ENCODE measurements around the gene BCL11B.
A peak's percentile ranks its signal among the peaks of the same experiment; 100 is the strongest.

BCL11B gene

DNA sequence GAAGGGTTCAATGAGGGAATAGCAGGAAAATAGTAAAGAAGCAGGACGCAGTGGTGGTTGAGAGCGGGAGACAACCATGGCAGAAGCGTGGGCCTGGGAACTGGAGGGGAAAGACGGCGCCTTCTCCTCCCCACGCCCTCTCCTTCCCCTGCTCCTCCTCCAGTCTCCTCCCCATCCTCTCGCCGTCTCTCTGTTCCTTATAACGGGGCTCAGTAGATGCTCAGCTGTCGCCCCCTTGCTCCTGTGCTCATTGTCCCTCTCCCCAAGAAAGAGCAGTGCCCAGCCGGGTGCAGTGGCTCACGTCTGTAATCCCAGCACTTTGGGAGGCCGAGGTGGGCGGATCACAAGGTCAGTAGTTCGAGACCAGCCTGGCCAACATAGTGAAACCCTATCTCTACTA, 142.0 kb downstream of the BCL11B start:
- DNase-seq: no peak

DNA sequence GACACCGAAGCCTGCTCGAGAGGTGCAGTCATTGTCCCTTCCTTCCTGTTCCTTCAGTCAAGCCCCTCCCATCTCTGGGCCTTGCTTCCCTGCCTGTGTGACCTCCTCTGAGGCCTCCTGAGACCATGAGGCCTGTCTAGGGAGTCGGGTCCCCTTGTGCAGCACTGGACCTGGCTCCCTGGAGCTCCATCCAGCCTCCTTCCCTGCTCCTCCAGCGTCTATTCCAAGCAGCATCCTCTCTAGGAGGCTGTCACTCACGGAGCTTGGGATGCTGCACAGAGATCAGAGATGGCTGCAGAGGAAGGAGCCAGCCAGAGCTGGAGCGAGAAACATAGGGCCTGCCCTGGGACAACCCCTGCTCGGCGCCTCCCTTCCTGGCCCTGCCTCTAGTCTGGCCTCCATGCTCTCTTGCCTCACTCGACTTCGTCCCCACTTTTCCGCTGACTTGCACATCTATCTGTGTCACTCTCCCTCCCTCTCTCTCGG, 142.7 kb downstream of the BCL11B start:
- no peak for DNase-seq

DNA sequence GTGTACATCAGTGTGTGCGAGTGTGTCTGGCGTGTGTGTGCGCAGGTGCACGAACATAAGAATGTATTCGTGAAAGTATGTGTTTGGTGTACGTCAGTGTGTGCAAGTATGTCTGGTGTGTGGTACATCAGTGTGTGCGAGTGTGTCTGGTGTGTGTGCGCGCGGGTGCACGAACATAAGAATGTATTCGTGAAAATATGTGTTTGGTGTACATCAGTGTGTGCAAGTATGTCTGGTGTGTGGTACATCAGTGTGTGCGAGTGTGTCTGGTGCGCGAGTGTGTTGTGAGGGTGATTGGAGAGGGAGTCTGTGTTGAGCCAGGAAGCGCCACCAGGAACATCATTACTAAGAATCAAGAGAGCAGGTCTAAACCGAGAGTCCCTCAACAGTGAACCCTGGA, 143.8 kb downstream of the BCL11B start:
- no peak for DNase-seq

DNA sequence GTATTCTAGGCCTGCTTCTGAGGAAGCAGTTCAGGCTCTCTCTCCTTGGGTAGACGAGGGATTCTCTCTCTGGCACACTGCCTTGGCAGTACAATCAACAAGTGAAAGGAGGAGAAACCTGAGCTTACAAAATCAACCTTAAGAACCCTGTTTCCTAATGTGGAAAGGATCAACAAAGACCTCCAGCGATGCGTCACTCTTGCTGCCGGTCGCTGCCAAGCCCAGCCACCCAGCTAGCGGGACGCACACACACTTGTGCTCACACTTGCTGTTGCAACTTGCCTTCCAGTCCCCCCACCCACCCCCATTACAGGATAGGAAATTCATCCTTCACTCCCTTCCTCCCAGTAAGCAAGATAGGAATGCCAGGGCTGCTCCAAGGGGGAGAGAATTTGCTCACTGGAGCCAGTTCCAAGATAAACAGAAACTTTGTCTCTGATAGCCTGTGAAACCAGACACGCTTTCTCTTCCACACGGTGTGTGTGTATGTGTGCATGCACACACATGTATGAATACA, 144.3 kb downstream of the BCL11B start:
- no peak for DNase-seq

DNA sequence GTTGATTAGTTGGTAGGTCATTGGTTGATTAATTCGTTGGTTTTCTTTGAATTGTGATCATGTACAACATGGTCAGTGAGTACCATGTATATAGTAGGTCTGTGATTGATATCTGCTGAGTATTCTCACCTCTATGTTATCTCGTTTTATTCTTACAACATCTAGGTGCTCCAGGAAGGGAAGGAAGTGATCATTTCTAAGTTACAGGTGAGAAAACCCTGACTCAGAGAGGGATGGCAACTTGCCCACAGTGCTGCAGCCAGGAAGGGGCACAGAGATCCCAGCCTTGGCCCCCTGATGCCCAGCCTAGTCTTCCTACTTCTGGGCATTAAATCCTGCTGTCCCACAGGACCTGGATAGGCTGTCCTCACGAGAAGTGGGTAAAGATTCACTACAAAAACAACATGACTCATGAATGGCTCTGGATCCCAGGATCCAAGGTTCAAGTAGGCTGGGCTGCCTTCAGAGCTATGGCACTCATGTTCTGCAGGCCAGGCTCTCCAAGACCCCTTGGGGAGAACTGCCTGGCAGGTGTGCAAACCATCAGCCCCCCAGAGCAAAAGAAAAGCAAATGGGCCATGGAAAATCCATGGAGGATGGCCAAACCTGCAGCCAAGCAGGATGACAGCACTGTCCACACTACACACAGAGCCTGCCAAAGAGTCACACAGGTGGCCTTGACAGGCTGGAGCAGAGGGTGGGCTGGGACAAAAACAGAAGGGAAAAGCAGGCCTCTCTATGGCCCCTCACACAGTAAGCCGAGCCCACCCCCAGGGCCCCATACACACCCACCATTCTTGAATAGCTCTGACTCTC, 146.2 kb downstream of the BCL11B start:
- no peak for DNase-seq

DNA sequence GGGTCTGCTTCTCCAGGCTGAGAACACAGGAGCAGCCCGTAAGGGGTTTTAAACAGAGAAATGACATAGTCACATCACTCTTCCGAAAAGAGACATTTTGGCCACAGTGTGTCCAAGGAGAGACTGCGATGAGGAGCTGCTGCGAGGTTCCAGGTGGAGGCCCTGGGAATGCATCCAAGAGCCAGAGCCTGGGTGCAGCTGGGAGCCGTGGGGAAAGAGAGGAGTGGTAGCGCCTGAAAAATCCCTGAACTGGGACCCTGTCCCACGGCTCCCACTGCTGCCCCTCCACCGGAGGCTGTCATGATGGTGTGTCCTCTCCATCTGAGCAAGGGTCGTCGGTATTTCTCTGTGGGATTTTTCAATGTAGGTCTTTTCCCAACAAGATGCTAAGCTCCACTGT, 146.9 kb downstream of the BCL11B start:
- no peak for DNase-seq

DNA sequence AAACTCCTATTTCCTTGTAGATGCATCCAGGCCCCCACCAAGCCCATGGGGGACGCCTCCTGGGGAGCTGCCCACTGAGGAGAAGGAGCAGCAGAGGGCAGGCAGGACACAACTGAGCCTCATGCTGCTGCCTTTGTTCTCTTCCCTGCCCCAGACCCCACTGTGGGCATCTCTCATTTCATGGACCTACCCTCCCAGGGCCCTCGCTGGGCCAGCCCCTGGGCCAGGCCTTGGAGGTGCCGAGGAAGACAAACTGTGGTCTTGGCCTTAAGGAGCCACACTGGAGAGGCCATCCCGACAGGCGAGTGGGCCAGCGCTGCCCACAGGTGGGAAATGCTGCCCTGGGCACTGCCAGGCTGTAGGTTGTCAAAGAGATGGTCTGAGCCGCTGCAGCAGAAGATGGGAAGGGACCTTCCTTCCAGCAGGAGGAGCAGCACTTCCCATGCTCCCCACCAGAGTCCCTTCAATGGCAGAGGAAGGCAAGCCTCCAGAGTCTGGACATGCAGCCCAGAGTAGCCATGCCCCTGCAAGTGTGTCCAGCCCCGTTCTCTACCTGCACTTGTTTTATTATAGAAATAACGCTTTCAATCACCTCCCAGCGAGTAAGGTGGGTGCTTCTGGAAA, 147.4 kb downstream of the BCL11B start:
- DNase-seq: peak in 1 of 2 experiments; percentile 16

DNA sequence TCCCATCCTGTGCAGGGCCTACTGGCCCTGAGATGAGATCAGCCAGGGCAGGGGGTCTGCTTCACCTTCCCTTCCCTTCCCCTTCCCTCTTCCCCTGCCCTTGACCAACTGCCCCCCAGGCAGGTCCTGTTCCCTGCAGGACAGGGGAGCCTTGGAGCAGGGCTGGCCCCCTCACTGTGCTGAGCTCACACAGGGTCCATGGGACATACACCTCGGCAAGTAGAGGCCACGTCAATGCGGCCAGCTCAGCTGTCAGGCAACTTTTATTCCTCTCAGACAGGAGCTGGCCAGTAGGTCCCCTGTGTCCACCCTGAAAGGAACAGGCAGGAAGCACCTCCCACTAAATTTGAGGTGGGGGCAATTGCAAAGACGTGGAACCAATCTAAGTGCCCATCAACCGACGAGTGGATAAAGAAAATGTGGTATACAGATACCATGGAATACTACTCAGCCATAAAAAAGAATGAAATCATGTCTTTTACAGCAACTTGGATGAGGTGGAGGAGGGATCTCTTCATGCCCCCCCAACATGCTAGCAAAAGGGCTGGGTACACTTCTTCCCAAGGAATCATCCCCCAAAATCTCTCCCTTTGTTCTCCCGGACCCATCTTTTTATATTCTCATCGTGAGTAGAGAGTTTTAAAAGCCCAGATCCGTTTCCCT, 148.7 kb downstream of the BCL11B start:
- DNase-seq: no peak

DNA sequence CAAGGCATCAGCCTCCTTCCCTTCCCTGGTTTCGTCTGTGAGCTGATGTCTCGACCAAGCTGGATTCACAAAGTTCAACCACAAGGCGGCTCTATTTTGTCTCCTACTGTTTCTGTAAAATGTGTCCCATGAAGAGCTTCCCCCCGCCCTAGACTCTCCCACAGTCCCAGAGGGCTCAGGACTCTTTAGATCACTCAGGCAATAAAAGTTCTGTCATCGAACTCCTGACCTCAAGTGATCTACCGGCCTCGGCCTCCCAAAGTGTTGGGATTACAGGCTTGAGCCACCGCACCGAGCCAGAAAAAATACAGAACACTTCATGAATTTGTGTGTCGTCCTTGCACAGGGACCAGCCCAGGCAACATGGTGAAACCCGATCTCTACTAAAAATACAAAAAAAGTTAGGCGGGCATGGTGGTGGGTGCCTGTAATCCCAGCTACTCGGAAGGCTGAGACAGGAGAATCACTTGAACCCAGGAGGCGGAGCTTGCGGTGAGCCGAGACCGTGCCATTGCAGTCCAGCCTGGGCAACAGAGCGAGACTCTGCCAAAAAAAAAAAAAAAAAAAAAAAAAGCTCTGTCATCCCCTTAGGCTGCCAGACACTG, 149.4 kb downstream of the BCL11B start:
- no peak for DNase-seq

DNA sequence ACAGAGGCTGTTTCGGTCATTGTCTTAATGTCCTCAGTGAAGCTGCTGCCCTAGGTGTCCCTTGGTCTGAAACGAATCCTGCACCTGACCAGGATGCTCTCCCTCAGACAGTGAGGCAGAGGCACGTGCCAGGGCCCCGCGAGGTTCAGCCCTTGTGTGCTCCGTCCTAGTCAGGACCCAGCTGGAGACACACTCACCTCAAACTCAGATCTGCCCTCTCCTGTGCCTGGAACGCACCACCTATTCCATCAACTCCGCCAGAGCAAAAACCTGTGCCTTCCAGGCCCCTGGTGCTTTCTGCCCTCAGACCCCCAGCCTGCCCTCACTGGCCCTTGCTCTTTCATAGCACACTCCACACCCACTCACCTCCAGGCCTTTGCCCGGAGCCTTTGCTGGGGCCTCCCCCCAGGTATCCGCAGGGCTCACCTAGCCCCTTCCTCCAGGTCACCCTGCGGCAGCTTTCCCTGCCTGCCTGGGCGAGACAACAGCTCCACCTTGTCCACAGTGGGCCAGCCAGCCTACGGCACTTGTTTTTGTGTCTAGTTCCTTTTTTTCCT, 150.6 kb downstream of the BCL11B start:
- no peak for DNase-seq

DNA sequence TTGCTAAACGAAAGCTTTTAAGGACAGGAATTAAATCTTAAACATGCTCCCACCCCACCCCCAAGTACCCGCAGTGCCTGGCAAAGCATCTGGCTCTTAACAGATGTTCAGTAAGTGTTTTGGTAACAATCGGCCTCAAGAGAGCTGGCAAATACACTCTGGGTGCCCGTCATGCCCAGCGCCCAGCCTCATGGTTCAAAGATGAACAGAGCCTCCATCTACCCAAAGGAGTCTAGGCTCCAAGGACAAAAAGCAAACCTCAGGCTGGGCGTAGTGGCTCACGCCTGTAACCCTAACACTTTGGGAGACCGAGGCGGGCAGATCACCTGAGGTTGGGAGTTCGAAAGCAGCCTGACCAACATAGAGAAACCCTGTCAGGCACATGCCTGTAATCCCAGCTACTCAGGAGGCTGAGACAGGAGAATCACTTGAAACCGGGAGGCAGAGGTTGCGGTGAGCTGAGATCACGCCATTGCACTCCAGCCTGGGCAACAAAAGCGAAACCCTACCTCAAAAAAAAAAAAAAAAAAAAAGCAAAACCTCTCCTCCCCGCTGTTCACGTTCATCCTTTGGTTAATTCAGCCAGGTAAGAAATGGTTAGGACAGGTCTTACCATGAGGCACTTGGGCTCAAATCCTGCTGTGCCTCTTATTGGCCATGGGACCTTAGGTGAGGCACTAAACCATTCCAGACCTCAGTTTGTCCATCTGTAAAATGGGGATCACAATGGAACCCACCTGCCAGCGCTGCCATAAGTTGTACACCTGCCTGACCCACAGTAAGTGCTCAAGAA, 151.3 kb downstream of the BCL11B start:
- no peak for DNase-seq

DNA sequence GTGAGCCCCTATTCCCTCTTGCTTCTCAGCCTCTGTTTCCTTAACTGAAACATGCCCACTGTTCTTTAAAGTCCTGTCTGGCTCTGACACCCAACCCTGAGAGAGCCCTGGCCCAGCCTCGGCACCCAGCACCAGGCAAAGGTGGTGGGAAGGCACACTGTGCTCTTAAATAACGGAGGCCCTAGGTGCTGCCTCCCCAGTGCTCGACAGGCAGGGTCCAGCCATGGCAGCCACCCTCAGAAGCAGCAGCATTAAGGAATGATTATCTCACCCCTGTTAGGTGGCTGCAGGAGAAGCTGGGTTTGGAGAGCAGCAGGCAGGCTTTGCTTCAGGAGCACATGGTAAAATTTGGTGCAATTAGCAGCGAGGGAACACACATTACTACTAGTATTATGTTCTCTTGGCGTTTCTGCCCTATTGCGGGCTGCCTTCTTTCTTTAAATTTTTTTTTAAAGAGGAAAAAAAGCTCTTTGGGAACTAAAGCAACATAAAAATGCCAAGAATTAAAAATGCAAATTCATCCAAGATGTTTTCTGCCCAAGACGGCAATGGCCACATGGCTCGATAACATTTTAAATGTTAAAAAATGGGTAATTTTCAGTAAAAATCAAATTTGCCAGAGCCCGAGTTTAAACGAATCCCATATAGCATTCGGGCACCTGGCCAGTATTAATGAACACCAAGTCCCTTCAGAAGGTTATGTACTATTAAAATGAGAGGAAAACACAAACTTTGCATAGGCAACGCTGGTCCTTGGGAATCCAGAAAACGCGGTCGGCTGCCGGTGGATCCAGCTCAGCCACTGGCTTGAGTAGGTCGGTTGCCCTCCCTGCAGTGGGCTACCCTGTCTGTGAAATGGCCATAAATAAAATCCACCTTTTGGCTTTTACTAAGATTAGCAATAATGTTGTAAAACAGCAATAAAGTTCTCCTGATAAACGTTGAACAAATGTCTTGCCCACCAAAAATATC, 152.2 kb downstream of the BCL11B start:
- DNase-seq: no peak
